Naive thymus-derived CD4-positive, alpha-beta T cell (primary cell): Measurements from ENCODE around the gene FGFR2. TPM values are rescaled to one million over a fixed set of nuclear protein-coding genes. Genes with fewer than 3 reads are reported as not detected.

ENCODE experiments used
- ATAC-seq: fragments of 150-1000 bp; cut with Tn5 transposase; 2 replicates; pipeline ENCODE4 v1.10.0; 2021; ENCODE audit warnings: mild to moderate bottlenecking, moderate library complexity
- CTCF ChIA-PET: fragments of 350-600 bp; sonication (Branson Sonifier 250); formaldehyde crosslinking; loops from one replicate; lab custom pipeline; 2021; ENCODE audit warnings: antibody characterized with exemption; lab: Charles Lee
- POLR2A ChIA-PET: fragments of 350-600 bp; sonication (Branson Sonifier 250); formaldehyde crosslinking; loops from one replicate; lab custom pipeline; 2021; ENCODE audit warnings: antibody characterized with exemption, inconsistent platforms; lab: Charles Lee
- DNase-seq, 9 donors: peaks; one replicate each; pipeline versions ENCODE4 v3.0.0 to v3.0.0-alpha.2; 2020 to 2022; ENCODE audit warnings: mixed read lengths in 1 of 9
- H3K27ac ChIP-seq: one replicate; pipeline ENCODE4 v1.7.0; 2013; ENCODE audit warnings: mild to moderate bottlenecking, low read depth, low read length, moderate library complexity
- H3K27me3 ChIP-seq, 2 donors: one replicate each; pipeline ENCODE4 v1.7.0; 2013; ENCODE audit warnings: low read length in 2 of 2, mild to moderate bottlenecking in 2 of 2, moderate library complexity in 2 of 2; ENCODE audit not compliant: control insufficient read depth in 2 of 2, insufficient read depth in 2 of 2
- H3K36me3 ChIP-seq, 3 experiments: 1 replicate in 2 of 3; 2 replicates in 1 of 3; pipeline ENCODE4 v1.7.0; 2013; ENCODE audit warnings: low read length in 3 of 3, mild to moderate bottlenecking in 3 of 3, moderate library complexity in 1 of 3; ENCODE audit not compliant: insufficient read depth in 3 of 3, control insufficient read depth in 2 of 3
- H3K4me1 ChIP-seq, 2 donors: one replicate each; pipeline ENCODE4 v1.7.0; 2013; ENCODE audit warnings: low read length in 2 of 2, mild to moderate bottlenecking in 2 of 2, moderate library complexity in 1 of 2; ENCODE audit not compliant: control insufficient read depth in 2 of 2, insufficient read depth in 2 of 2
- H3K4me3 ChIP-seq: 2 replicates; pipeline ENCODE4 v1.7.0; 2013; ENCODE audit warnings: mild to moderate bottlenecking, low read length
- H3K9me3 ChIP-seq, 3 experiments: 1 replicate in 2 of 3; 2 replicates in 1 of 3; pipeline ENCODE4 v1.7.0; 2013; ENCODE audit warnings: low read length in 3 of 3; ENCODE audit not compliant: control insufficient read depth in 2 of 3
- H3K27ac Mint-ChIP-seq, 9 donors: one replicate each; pipeline ENCODE4 v1.8.0; 2020 to 2022; ENCODE audit warnings: mixed read lengths in 9 of 9, mild to moderate bottlenecking in 8 of 9, moderate library complexity in 5 of 9, inconsistent platforms in 2 of 9
- H3K27me3 Mint-ChIP-seq, 5 donors: one replicate each; pipeline ENCODE4 v1.8.0; 2021 to 2022; ENCODE audit warnings: mixed read lengths in 5 of 5, mild to moderate bottlenecking in 1 of 5
- H3K36me3 Mint-ChIP-seq, 5 donors: one replicate each; pipeline ENCODE4 v1.8.0; 2020 to 2022; ENCODE audit warnings: mixed read lengths in 5 of 5, mild to moderate bottlenecking in 3 of 5, inconsistent platforms in 1 of 5
- H3K4me1 Mint-ChIP-seq, 7 donors: one replicate each; pipeline ENCODE4 v1.8.0; 2020 to 2022; ENCODE audit warnings: mixed read lengths in 7 of 7, mild to moderate bottlenecking in 3 of 7, inconsistent platforms in 1 of 7
- H3K4me3 Mint-ChIP-seq, 10 donors: one replicate each; pipeline ENCODE4 v1.8.0; 2020 to 2022; ENCODE audit warnings: mild to moderate bottlenecking in 10 of 10, mixed read lengths in 10 of 10, moderate library complexity in 6 of 10, inconsistent platforms in 2 of 10
- H3K9me3 Mint-ChIP-seq, 11 donors: one replicate each; pipeline ENCODE4 v1.8.0; 2020 to 2022; ENCODE audit warnings: mixed read lengths in 11 of 11, mild to moderate bottlenecking in 4 of 11, inconsistent platforms in 1 of 11, moderate library complexity in 1 of 11
- intact Hi-C, 2 donors: fragments of 100-400 bp; cut with micrococcal nuclease; formaldehyde crosslinking; loops; one replicate each; pipeline ENCODE4 v1.15.1; 2023
- polyA plus RNA-seq, 2 donors: library from polyadenylated mRNA; unstranded; fragments of 300-500 nt; fragmentation: Illumina TruSeq; gene quantifications; one replicate each; pipeline ENCODE4 v1.2.3, GENCODE V29; 2021
- total RNA-seq, 6 experiments: library from RNA in 5 of 6; stranded (reverse) in 5 of 6; gene quantifications; 1 replicate in 5 of 6; 2 replicates in 1 of 6; pipeline ENCODE4 v1.2.3 and lab custom pipeline; 2021 to 2026

FGFR2 gene
- total and polyA plus RNA-seq, 7 experiments from 2014 or later, result 0.88 to 1.2 TPM; not detected in 5

DNA sequence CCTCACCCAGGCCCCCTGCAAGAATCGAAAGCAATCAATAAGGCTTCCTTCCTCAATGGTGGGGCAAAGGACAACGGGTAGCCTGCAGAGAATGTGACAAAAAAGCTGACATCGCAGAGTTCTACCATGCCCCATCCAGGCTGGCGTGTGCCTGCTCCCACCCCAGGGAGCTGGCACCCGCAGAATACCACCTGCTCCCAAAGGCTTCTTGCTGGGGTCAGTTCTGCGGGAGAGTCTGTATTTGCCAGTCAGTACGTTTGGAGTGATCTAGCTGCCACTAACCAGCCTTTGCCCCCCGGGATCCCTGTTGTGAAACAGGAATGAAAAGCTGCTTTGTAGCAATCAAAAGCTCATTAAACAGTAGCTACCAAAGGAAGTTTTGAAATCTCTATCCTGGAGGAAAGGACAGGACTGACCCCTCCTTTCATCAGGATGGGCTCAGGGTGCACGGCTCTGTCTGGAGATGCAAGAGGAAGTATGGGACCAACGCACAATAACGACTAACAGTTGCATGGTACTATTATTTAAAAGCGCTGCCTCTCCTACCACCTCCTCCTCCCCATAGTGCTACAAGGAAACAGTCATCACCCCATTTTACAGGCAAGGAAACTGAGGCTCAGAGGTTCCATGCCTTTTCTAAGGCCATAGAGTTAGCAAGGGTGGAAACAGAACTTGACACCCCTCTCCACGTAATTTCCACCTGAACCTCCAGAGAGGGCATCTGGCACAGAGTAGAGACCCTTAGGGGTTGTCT is 67.0 kb downstream of the FGFR2 start:
- intact Hi-C loops, result no loop called here
- CTCF ChIA-PET, result no interaction called here
- peaks cover 0 to 7% (median 3%) of the 10 kb centered on the region in 5 donors for H3K27me3 Mint-ChIP-seq

DNA sequence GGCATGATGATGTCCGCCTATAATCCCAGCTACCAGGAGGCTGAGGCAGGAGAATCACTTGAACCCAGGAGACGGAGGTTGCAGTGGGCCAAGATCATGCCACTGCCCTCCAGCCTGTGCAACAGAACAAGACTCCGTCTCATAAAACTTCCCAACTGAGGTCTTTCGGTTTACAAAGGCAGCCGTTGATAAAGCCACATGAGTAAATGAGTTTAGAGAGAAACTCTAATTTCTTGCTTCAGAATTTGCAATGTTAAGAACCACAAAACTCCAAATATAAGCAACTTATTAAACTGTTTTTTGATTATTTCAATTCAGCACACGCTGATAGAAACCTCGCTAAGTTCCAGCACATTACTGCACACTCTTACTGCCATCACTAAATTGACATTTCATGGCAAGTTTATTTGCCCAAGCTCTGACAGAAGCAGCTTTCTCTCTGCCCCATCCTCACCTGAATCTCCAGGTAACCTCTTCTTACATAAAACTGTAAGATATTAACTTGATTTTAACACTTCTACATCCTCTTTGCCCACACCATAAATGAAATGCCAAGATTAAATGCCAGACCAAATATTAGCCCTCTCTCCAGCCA is 67.7 kb downstream of the FGFR2 start:
- H3K36me3 Mint-ChIP-seq, result no peaks in the 10 kb centered on the region
- H3K4me1 Mint-ChIP-seq, result no peaks in the 10 kb centered on the region
- no peak overlapping the region for H3K4me3 Mint-ChIP-seq
- intact Hi-C loops, result no loop called here
- H3K27ac Mint-ChIP-seq, result no peak overlapping the region
- H3K27me3 Mint-ChIP-seq, result peaks cover 0 to 7% (median 3%) of the 10 kb centered on the region in 5 donors
- Histone ChIP-seq H3K36me3 (no peaks in the 10 kb centered on the region), H3K9me3 (no peaks in the 10 kb centered on the region), H3K4me1 (no peaks in the 10 kb centered on the region), H3K4me3 (no peak overlapping the region), H3K27me3 (no peaks in the 10 kb centered on the region), H3K27ac (no peak overlapping the region)
- ATAC-seq (no peak), DNase-seq (no peak)
- H3K9me3 Mint-ChIP-seq, result peaks cover 0 to 4% (median 0%) of the 10 kb centered on the region in 11 donors
- ChIA-PET POLR2A (no interaction called here), CTCF (no interaction called here)

More for the DNA sequence above, 67.0 kb downstream of the FGFR2 start:
- Mint-ChIP-seq H3K4me1 (no peaks in the 10 kb centered on the region), H3K36me3 (no peaks in the 10 kb centered on the region), H3K4me3 (no peak overlapping the region), H3K27ac (no peak overlapping the region), H3K9me3 (peaks cover 0 to 4% (median 0%) of the 10 kb centered on the region in 11 donors)
- DNase-seq (no peak), ATAC-seq (no peak)
- POLR2A ChIA-PET, result no interaction called here
- Histone ChIP-seq H3K36me3 (no peaks in the 10 kb centered on the region), H3K4me3 (no peak overlapping the region), H3K27ac (no peak overlapping the region), H3K4me1 (no peaks in the 10 kb centered on the region), H3K9me3 (no peaks in the 10 kb centered on the region), H3K27me3 (no peaks in the 10 kb centered on the region)

DNA sequence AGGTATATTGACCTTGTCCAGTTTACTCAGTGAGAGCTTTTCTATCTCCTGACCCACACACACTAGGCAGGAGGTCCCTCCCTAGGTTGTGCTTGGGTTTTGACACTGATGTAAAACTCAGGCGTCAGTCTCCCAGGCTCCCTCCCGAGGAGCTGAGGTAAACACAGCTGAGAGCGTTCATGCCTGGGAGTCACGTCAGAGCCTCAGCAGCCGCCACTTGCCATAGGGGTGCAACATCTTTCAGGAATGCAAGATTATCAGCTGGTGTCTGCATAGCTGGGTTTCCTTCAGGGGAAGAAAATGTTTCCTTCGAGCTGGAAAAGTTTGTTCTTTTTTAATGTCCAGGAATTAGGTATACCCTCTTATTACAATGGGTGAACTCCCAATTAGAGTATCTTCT is 70.6 kb downstream of the FGFR2 start:
- no peak for DNase-seq
- ChIA-PET CTCF (no interaction called here), POLR2A (no interaction called here)
- no peak for ATAC-seq
- no peaks in the 10 kb centered on the region for H3K27me3 ChIP-seq
- Mint-ChIP-seq H3K27ac (no peak overlapping the region), H3K9me3 (peaks cover 0 to 4% (median 0%) of the 10 kb centered on the region in 11 donors), H3K4me1 (no peaks in the 10 kb centered on the region), H3K36me3 (no peaks in the 10 kb centered on the region), H3K27me3 (peaks cover 0 to 7% (median 3%) of the 10 kb centered on the region in 5 donors), H3K4me3 (no peak overlapping the region)
- no peaks in the 10 kb centered on the region for H3K4me1 ChIP-seq
- no peaks in the 10 kb centered on the region for H3K36me3 ChIP-seq
- H3K9me3 ChIP-seq, result no peaks in the 10 kb centered on the region
- no peak overlapping the region for H3K4me3 ChIP-seq
- intact Hi-C loops, result no loop called here
- no peak overlapping the region for H3K27ac ChIP-seq

- Mint-ChIP-seq H3K4me1 (no peaks in the 10 kb centered on the region), H3K9me3 (peaks cover 0 to 4% (median 0%) of the 10 kb centered on the region in 11 donors), H3K27me3 (peaks cover 0 to 10% (median 3%) of the 10 kb centered on the region in 5 donors), H3K27ac (no peak overlapping the region), H3K36me3 (no peaks in the 10 kb centered on the region), H3K4me3 (no peak overlapping the region)
- POLR2A ChIA-PET, result no interaction called here
- Histone ChIP-seq H3K4me1 (no peaks in the 10 kb centered on the region), H3K36me3 (no peaks in the 10 kb centered on the region), H3K4me3 (no peak overlapping the region), H3K27me3 (no peaks in the 10 kb centered on the region), H3K27ac (no peak overlapping the region), H3K9me3 (no peaks in the 10 kb centered on the region)
- ATAC-seq (no peak), DNase-seq (no peak)
- CTCF ChIA-PET, result no interaction called here
- intact Hi-C loops, result no loop called here
Observed at GRCh38 chr10:121526801-121527221, 71.4 kb downstream of the FGFR2 start.

GRCh38 chr10:121526135-121526790 is 72.0 kb downstream of the FGFR2 start:
- H3K27me3 Mint-ChIP-seq, result peaks cover 0 to 12% (median 3%) of the 10 kb centered on the region in 5 donors
- no peaks in the 10 kb centered on the region for H3K36me3 ChIP-seq
- no peaks in the 10 kb centered on the region for H3K36me3 Mint-ChIP-seq
- no peak overlapping the region for H3K27ac ChIP-seq
- peaks cover 0 to 4% (median 2%) of the 10 kb centered on the region in 11 donors for H3K9me3 Mint-ChIP-seq
- intact Hi-C loops, result no loop called here
- ChIA-PET POLR2A (no interaction called here), CTCF (no interaction called here)
- no peak overlapping the region for H3K4me3 ChIP-seq
- H3K27me3 ChIP-seq, result no peaks in the 10 kb centered on the region
- H3K9me3 ChIP-seq, result no peaks in the 10 kb centered on the region
- no peak overlapping the region for H3K27ac Mint-ChIP-seq
- DNase-seq (no peak), ATAC-seq (no peak)
- H3K4me3 Mint-ChIP-seq, result no peak overlapping the region
- H3K4me1 Mint-ChIP-seq, result no peaks in the 10 kb centered on the region
- no peaks in the 10 kb centered on the region for H3K4me1 ChIP-seq

DNA sequence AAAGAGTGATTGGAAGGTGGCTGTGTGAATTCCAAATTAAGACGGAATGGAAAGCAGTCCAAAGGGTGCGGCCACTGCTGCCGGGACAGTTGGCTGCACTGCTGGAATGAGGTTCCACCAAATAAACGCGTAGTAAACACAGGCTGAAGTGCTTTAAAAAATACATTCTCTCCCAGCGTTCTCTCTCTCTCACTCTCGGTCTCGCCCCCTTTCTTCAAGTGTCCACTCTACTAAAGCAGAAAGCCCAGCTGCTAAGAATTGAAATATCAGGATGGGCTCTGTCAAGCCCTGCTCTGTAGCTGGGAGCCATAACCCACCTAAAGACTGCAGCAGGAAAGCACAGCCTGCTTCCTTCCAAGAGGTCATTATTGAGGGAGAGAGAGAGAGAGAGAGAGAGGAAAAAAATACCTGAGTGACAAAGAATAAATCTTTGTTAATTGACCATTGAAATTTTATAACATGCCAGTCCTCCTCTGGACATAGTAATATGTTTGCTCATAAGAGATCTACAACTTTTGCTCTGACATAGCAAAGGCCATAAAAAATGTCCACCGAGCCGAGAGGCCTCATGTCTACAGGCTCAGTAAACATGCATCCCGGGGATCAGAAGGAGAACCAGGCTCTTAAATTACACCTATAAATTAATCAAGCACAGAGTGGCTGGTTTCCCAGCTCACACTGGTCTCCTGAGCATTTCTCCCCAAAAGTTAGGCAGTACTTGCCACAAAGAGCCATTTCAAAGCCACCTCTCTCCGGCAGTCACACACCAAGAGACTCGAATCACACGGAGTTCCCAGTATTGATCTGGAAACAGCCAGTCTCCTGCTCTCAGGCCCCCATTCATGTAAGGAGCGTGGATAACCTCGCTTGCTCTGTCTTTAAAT is 72.8 kb downstream of the FGFR2 start:
- POLR2A ChIA-PET, result no interaction called here
- Mint-ChIP-seq H3K27ac (no peak overlapping the region), H3K36me3 (no peaks in the 10 kb centered on the region), H3K27me3 (peaks cover 0 to 10% (median 3%) of the 10 kb centered on the region in 5 donors), H3K4me3 (no peak overlapping the region), H3K4me1 (no peaks in the 10 kb centered on the region), H3K9me3 (peaks cover 0 to 4% (median 2%) of the 10 kb centered on the region in 11 donors)
- intact Hi-C loops, result no loop called here
- Histone ChIP-seq H3K4me1 (no peaks in the 10 kb centered on the region), H3K4me3 (no peak overlapping the region), H3K9me3 (no peaks in the 10 kb centered on the region), H3K27ac (no peak overlapping the region), H3K36me3 (no peaks in the 10 kb centered on the region), H3K27me3 (no peaks in the 10 kb centered on the region)
- DNase-seq (no peak), ATAC-seq (no peak)
- CTCF ChIA-PET, result no interaction called here
